ENCODE results near the gene ZCCHC24.

Gene ZCCHC24

DNA sequence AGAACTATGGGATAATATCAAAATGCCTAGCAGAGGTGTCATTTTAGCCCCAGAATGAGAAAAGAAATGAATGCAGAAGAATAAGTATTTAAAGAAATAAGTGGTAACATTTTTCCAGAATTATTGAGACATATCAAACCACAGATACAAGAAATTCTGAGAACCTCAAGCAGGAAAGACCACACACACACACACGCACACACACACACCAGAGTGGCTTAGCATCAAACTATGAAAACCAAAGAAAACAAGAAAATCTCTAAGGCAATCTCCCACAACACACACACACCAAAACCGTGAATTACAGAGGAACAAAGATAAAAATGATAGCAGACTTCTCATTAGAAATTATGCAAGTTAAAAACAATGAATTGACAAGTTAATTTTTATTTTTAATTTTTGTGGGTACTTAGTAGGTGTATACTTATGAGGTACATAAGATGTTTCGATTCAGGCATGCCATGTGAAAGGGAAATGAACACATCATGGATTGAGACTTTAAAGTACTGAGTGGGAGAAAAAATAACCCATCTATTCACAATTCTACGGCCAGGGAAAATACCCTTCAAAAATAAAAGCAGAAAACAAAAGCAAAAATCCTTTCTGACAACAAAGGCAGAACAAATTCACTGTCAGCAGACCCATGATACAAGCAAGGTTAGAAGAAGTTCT, 83.6 kb downstream of the ZCCHC24 start:
- H3K4me3 ChIP-seq (ENCODE audit: low read depth, low read length): no peak overlapping the region
- no peak for TF ChIP-seq CTCF (IDR thresholded peaks at IDR 0.05; ENCODE audit: low read depth, low read length)

DNA sequence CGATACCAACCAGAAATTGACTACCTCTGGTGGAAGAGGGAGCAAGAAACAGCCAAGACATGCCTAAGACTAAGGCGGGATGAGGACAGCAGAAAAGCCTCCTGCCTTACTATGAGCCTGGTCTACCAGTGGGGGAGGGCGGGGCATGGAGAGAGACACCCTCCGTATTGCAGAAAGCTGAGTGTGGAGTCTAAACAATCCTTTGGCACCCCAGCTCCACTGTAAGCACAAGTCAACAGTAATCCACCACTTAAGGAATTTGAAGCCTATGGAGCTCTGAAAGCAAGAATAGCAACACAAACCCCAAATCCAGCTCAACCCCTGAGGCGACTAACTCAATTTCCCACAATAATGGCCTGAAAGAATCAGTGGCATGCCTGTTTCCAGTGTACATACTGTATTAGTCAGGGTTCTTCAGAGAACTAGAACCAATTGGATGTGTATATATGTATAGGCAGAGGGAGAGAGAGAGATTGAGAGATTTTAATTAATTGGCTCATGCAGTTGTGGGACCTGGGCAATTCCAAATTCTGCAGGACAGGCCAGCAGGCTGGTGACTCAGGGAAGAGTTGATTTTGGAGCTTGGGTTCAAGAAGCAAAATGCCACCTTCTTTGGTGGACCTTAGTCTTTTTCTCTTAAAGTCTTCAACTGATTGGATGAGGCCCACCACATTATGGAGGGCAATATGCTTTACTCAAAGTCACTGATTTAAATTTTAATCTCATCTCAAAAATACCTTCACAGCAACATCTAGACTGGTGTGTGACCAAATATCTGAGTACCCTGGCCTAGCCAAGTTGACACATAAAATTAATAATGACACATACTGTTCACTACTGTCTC, 84.7 kb downstream of the ZCCHC24 start:
- TF ChIP-seq CTCF (IDR thresholded peaks at IDR 0.05; ENCODE audit: low read depth, low read length): no peak
- H3K4me3 ChIP-seq (ENCODE audit: low read depth, low read length): no peak overlapping the region

DNA sequence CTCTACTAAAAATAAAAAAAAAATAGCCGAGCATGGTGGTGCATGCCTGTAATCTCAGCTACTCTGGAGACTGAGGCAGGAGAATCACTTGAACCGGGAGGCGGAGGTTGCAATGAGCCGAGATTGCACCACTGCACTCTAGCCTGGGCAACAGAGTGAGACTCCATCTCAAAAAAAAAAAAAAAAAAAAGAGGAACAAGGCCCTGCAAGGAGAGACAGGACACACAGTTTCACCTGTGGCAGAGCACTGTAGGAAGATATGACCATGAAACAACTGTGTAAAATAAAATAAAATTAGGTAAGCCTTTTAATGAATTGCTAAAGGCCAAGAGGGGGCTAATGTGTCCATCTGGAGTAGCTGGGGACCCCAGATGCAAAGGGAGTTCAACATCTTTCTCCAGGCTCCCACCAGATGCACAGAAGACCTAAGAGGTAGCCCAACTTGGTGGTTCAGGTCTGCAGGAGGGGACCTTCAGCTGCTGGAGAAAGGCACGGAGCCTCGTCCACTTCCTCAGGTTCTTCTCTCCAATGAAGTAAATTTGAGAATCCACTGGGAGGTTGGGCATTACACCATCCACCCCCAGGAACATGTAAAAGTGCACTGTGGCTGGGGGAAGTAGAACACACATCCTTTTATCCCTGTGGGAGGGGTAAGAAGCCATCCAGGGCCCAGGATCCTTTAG, 85.5 kb downstream of the ZCCHC24 start:
- no peak for TF ChIP-seq CTCF (IDR thresholded peaks at IDR 0.05; ENCODE audit: low read depth, low read length)
- H3K4me3 ChIP-seq (ENCODE audit: low read depth, low read length): no peak overlapping the region

DNA sequence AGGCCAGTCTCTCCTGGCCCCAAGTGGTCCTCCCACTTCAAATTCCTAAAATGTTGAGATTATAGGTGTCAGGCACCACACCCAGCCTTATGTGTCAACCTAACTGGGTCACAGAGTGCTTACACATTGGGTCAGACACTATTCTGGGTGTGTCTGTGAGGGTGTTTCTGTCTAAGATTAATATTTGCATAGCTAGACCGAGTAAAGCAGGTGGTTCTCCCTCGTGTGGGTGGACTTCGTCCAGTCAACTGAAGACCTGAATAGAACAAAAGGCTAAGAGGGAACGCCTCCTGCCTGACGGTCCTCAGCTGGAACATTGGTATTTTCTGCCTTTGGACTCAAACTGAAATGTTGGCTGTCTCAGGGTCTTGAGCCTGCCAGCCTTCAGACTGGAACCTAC, 86.6 kb downstream of the ZCCHC24 start:
- no peak for TF ChIP-seq CTCF (IDR thresholded peaks at IDR 0.05; ENCODE audit: low read depth, low read length)
- H3K4me3 ChIP-seq (ENCODE audit: low read depth, low read length): no peak overlapping the region

DNA sequence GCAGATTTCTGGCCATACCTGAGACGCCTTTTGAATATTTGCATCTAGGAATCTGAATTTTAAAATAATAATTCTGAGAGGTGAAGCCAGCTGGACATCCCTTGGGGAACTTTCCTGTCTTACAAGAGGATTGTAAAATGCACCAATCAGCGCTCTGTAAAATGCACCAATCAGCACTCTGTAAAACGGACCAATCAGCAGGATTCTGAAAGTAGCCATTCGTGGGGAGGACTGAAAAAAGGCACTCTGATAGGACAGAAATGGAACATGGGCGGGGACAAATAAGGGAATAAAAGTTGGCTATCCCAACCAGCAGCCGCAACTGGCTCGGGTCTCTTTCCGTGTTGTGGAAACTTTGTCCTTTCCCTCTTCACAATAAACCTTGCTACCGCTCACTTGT, 88.2 kb downstream of the ZCCHC24 start:
- H3K4me3 ChIP-seq (ENCODE audit: low read depth, low read length): no peak overlapping the region
- TF ChIP-seq CTCF (IDR thresholded peaks at IDR 0.05; ENCODE audit: low read depth, low read length): no peak

DNA sequence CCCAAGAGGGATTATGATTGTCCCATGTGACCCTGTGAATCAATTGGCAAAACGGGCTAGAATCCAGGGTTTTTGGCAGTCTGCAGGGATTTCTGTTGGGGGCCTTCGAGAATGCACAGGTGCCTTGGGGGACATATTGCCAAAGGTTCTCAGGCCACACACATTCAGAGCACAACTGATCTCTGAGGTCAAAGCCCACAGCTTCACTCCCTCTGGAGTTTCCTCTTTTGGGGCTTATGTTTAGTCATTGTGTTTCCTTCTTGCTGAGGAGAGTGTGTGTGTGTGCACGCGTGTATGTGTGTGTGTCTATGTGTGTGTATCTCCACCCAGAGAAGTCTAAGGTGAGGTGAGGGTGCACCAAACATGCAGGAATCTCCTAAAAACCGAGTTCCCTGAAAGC, 89.3 kb downstream of the ZCCHC24 start:
- no peak overlapping the region for H3K4me3 ChIP-seq (ENCODE audit: low read depth, low read length)
- TF ChIP-seq CTCF (IDR thresholded peaks at IDR 0.05; ENCODE audit: low read depth, low read length): no peak

All from WI38 (cell line).